ENCODE measurements around the gene ERVK3-1. TPM values are rescaled to one million over a fixed set of nuclear protein-coding genes. Genes with fewer than 3 reads are reported as not detected.
"Not testable (repeated sequence)": the region's sequence is repeated elsewhere in the genome, so short reads cannot be mapped to it uniquely, and the experiment has no call there.

ERVK3-1 gene
- total and polyA plus RNA-seq, 4 experiments from 2014 or later = 59.3 to 76.6 (median 73.1) TPM

DNA sequence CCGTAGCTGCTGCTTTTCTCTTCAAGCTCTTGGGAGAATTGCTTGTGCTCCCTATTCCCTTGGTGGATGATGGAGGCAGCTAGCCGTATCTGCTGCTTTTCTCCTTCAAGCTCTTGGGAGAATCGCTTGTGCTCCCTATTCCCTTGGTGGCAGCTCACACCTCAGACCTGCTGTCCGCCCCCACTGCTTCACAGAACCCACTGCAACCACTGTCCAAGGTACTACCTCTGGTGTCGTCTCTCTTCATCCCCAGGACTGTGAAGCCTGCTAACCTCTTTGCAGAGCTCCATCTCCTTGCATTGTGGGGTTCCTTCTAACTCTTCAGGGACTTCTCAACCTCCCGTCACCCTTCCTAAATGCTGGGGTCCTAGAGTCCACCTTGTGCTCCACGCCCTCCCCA is 4.6 kb upstream of the ERVK3-1 start:
- no peak overlapping the region for H3K27ac ChIP-seq (ENCODE audit: low read depth, low read length)
- no peak overlapping the region for H3K4me3 ChIP-seq (ENCODE audit: low read length in 2 of 2)
- peaks cover 0 to 7% (median 3%) of the 10 kb centered on the region in 8 donors for H3K9me3 Mint-ChIP-seq
- H3K4me1 Mint-ChIP-seq = peaks cover 10 to 15% (median 14%) of the 10 kb centered on the region in 4 donors
- H3K36me3 Mint-ChIP-seq = peaks cover 35 to 36% of the 10 kb centered on the region in 2 donors
- POLR2A ChIA-PET (ENCODE audit: partially characterized antibody) = no interaction called here
- no peaks in the 10 kb centered on the region for H3K27me3 ChIP-seq (ENCODE audit: insufficient read depth, low read length)
- H3K4me1 ChIP-seq (ENCODE audit: insufficient read depth, low read length) = peaks cover 8% of the 10 kb centered on the region
- peaks cover 0 to under 1% of the 10 kb centered on the region in 2 donors for H3K9me3 ChIP-seq (ENCODE audit: control insufficient read depth in 1 of 2, low read length in 2 of 2)
- no peak overlapping the region for H3K27ac Mint-ChIP-seq
- no peaks in the 10 kb centered on the region for H3K27me3 Mint-ChIP-seq
- no peak for DNase-seq
- CTCF ChIA-PET (ENCODE audit: partially characterized antibody) = no interaction called here
- H3K36me3 ChIP-seq (ENCODE audit: insufficient read depth, low read length) = no peaks in the 10 kb centered on the region
- H3K4me3 Mint-ChIP-seq = no peak overlapping the region
- intact Hi-C loops (cut with micrococcal nuclease) = no loop called here

DNA sequence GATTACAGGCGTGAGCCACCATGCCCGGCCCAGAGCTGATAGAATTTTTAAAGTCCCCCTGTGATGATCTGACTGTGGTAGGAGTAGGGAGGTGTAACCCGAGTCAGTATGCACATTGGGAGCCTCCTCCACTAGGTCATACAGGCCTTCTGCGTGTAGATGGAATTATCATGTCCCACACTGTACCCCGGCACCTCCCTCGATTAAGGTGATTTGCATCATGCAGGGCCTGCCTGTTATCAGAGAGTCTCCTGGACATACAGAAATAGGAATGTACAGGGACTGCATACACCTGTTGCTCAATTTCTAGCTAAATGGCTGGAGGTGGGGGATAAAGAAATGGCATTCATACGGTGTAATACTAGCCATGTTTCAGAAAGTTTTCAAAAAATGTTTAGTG is 922 bp upstream of the ERVK3-1 start:
- no peak for DNase-seq
- H3K27me3 ChIP-seq (ENCODE audit: insufficient read depth, low read length) = no peaks in the 10 kb centered on the region
- peak overlapping the region in 6 of 8 donors; percentile 97 to 100 (median 100) for H3K4me3 Mint-ChIP-seq
- H3K27ac ChIP-seq (ENCODE audit: low read depth, low read length) = peak overlapping the region; percentile 95
- peaks cover 10% of the 10 kb centered on the region for H3K36me3 ChIP-seq (ENCODE audit: insufficient read depth, low read length)
- H3K4me3 ChIP-seq (ENCODE audit: low read length in 2 of 2) = no peak overlapping the region
- POLR2A ChIA-PET (ENCODE audit: partially characterized antibody) = interaction anchor here (0.7 to 3.5 kb wide), 8 partner anchors 26 to 216 kb away, joined by 3 to 26 read pairs (median 6); partner anchors contain the start of genes ZBTB45, ZNF274, ZNF497 and ZNF544
- H3K4me1 Mint-ChIP-seq = peaks cover 32 to 50% (median 41%) of the 10 kb centered on the region in 4 donors
- peaks cover 31% of the 10 kb centered on the region for H3K4me1 ChIP-seq (ENCODE audit: insufficient read depth, low read length)
- peaks cover 54 to 57% of the 10 kb centered on the region in 2 donors for H3K36me3 Mint-ChIP-seq
- peaks cover 0 to 3% (median 0%) of the 10 kb centered on the region in 8 donors for H3K9me3 Mint-ChIP-seq
- intact Hi-C loops (cut with micrococcal nuclease) = no loop called here
- peak overlapping the region; percentile 97 to 100 (median 99) for H3K27ac Mint-ChIP-seq
- CTCF ChIA-PET (ENCODE audit: partially characterized antibody) = interaction anchor here (1.3 kb wide), 1 partner anchor 216 kb away, joined by 3 read pairs; no protein-coding TSS in a partner anchor
- no peaks in the 10 kb centered on the region for H3K9me3 ChIP-seq (ENCODE audit: control insufficient read depth in 1 of 2, low read length in 2 of 2)
- no peaks in the 10 kb centered on the region for H3K27me3 Mint-ChIP-seq

DNA sequence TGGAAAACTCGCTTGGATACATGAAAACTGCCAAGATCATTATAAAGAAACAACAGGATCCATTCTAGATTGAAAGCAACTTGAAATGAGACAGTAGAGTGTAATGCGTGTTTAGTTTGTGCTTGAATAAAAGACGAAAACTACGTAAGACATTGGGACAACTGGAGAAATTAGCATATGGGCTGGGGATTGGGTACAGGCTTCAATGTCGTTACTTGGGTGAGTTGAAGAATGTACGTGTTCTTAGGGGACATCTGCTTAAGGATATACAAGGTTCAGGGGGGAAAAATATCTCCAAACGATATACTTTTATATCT is 471 bp upstream of the ERVK3-1 start:
- peak overlapping the region; percentile 54 to 83 for H3K4me3 ChIP-seq (ENCODE audit: low read length in 2 of 2)
- H3K27ac ChIP-seq (ENCODE audit: low read depth, low read length) = peak overlapping the region; percentile 95
- CTCF ChIA-PET (ENCODE audit: partially characterized antibody) = interaction anchor here (1.3 kb wide), 1 partner anchor 215 kb away, joined by 3 read pairs; no protein-coding TSS in a partner anchor
- Mint-ChIP-seq H3K4me1 (peaks cover 35 to 55% (median 45%) of the 10 kb centered on the region in 4 donors), H3K36me3 (peaks cover 57 to 60% of the 10 kb centered on the region in 2 donors), H3K9me3 (peaks cover 0 to 3% (median 0%) of the 10 kb centered on the region in 8 donors), H3K27ac (peak overlapping the region; percentile 97 to 100 (median 99)), H3K27me3 (no peaks in the 10 kb centered on the region), H3K4me3 (peak overlapping the region; percentile 97 to 100 (median 100))
- H3K4me1 ChIP-seq (ENCODE audit: insufficient read depth, low read length) = peaks cover 31% of the 10 kb centered on the region
- DNase-seq = peak in 1 of 5 donors; percentile 2
- POLR2A ChIA-PET (ENCODE audit: partially characterized antibody) = interaction anchor here (0.6 to 3.5 kb wide), 16 partner anchors 12 to 250 kb away, joined by 3 to 26 read pairs (median 6); partner anchors contain the start of genes CHMP2A, ZBTB45, ZNF132 and ZNF274
- no peaks in the 10 kb centered on the region for H3K9me3 ChIP-seq (ENCODE audit: control insufficient read depth in 1 of 2, low read length in 2 of 2)
- intact Hi-C loops (cut with micrococcal nuclease) = loop anchor here (1.0 to 5.0 kb wide), 13 partner anchors 22 to 1912 kb away; partner anchors contain the start of genes RPS5, ZNF274, ZNF324B and ZNF446
- H3K27me3 ChIP-seq (ENCODE audit: insufficient read depth, low read length) = no peaks in the 10 kb centered on the region
- H3K36me3 ChIP-seq (ENCODE audit: insufficient read depth, low read length) = peaks cover 14% of the 10 kb centered on the region

DNA sequence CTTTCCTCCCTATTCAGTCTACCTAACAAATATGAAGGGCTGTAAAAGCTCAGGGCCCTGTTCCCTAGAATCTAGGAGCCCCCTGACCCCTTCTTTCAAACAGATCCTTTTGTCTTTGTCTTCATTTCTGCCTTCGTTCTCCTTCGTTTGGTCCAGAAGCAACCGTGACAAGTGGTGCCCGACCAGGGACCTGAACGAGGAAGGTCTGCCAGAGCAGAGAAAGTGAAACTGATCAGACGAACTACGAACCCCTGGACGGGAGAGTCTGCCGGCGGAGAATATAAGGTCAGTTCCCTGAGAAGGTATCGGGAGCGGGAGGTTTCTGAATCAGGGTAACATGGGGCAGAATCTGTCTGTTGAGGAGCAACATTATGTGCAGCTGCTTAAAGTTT is 751 bp downstream of the ERVK3-1 start:
- ChIA-PET POLR2A (ENCODE audit: partially characterized antibody) (interaction anchor here (0.7 to 3.5 kb wide), 10 partner anchors 11 to 169 kb away, joined by 3 to 26 read pairs (median 4); partner anchors contain the start of genes ZNF274, ZNF497, ZNF8 and ZSCAN22), CTCF (ENCODE audit: partially characterized antibody) (interaction anchor here (1.1 to 1.7 kb wide), 3 partner anchors 77 to 214 kb away, joined by 3 to 7 read pairs (median 3); partner anchors contain the start of gene ZNF544)
- Histone ChIP-seq H3K27me3 (ENCODE audit: insufficient read depth, low read length) (no peaks in the 10 kb centered on the region), H3K27ac (ENCODE audit: low read depth, low read length) (peak overlapping the region; percentile 95), H3K9me3 (ENCODE audit: control insufficient read depth in 1 of 2, low read length in 2 of 2) (no peaks in the 10 kb centered on the region), H3K36me3 (ENCODE audit: insufficient read depth, low read length) (peaks cover 16% of the 10 kb centered on the region), H3K4me3 (ENCODE audit: low read length in 2 of 2) (peak overlapping the region; percentile 50 to 83), H3K4me1 (ENCODE audit: insufficient read depth, low read length) (peaks cover 31% of the 10 kb centered on the region)
- Mint-ChIP-seq H3K27ac (peak overlapping the region; percentile 97 to 100 (median 99)), H3K36me3 (peaks cover 54 to 59% of the 10 kb centered on the region in 2 donors), H3K27me3 (no peaks in the 10 kb centered on the region), H3K4me3 (peak overlapping the region; percentile 97 to 100 (median 100)), H3K4me1 (peaks cover 34 to 60% (median 45%) of the 10 kb centered on the region in 4 donors), H3K9me3 (peaks cover 0 to 3% (median 0%) of the 10 kb centered on the region in 8 donors)
- DNase-seq = peak in 2 of 5 donors; percentile 18 to 40
- intact Hi-C loops (cut with micrococcal nuclease) = loop anchor here (1.0 to 5.0 kb wide), 13 partner anchors 20 to 1914 kb away; partner anchors contain the start of genes RPS5, ZNF274, ZNF324B and ZNF446

DNA sequence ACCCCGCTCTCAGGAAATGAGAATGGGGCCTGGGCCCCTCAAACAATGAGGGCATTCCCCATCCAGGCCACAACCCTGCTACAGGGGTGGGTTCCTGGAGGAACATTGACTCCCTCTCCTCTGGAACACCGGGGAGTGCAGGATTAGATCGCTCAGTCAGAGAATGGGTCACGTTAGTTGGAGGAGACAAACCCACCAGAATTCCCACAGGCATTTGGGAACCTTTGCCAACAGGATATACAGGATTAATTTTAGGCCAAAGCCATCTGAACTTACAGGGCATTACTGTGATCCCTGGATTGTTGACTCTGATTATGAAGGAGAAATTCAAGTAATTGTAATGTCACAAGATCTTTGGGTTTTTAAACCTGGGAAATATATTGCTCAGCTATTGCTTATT is 2.6 kb downstream of the ERVK3-1 start:
- Mint-ChIP-seq H3K9me3 (peaks cover 0 to 3% (median 0%) of the 10 kb centered on the region in 8 donors), H3K4me1 (peaks cover 34 to 63% (median 50%) of the 10 kb centered on the region in 4 donors), H3K27ac (peak overlapping the region in 5 of 7 donors; percentile 17 to 65 (median 57)), H3K36me3 (peaks cover 61 to 71% of the 10 kb centered on the region in 2 donors), H3K27me3 (no peaks in the 10 kb centered on the region), H3K4me3 (peak overlapping the region in 4 of 8 donors; percentile 17 to 49 (median 30))
- Histone ChIP-seq H3K9me3 (ENCODE audit: control insufficient read depth in 1 of 2, low read length in 2 of 2) (no peaks in the 10 kb centered on the region), H3K27ac (ENCODE audit: low read depth, low read length) (no peak overlapping the region), H3K4me1 (ENCODE audit: insufficient read depth, low read length) (peaks cover 31% of the 10 kb centered on the region), H3K4me3 (ENCODE audit: low read length in 2 of 2) (no peak overlapping the region), H3K36me3 (ENCODE audit: insufficient read depth, low read length) (peaks cover 28% of the 10 kb centered on the region), H3K27me3 (ENCODE audit: insufficient read depth, low read length) (no peaks in the 10 kb centered on the region)
- CTCF ChIA-PET (ENCODE audit: partially characterized antibody) = interaction anchor here (0.6 to 1.3 kb wide), 2 partner anchors 73 to 118 kb away, joined by 3 to 4 read pairs; partner anchors contain the start of gene ZNF837
- intact Hi-C loops (cut with micrococcal nuclease) = loop anchor here (5.0 kb wide), 1 partner anchor 1915 kb away; the partner anchor contains the start of gene ZNF582
- DNase-seq = no peak
- POLR2A ChIA-PET (ENCODE audit: partially characterized antibody) = interaction anchor here (1.1 to 3.5 kb wide), 2 partner anchors 19 to 56 kb away, joined by 3 to 26 read pairs; partner anchors contain the start of genes ZNF497 and ZSCAN22

DNA sequence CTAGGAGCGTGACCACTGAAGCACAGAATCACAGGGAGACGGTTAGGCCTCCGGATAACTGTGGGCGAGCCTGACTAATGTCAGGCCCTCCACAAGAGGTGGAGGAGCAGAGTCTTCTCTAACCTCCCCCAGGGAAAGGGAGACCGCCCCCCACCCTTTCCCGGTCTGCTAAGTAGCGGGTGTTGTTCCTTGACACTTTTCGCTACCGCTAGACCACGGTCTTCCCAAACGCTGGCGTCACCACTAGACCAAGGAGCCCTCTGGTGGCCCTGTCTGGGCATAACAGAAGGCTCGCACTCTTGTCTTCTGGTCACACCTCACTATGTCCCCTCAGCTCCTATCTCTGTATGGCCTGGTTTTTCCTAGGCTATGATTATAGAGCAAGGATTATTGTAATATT is 5.5 kb downstream of the ERVK3-1 start:
- not testable (repeated sequence) for H3K27me3 Mint-ChIP-seq; H3K27ac Mint-ChIP-seq; H3K27me3 ChIP-seq (ENCODE audit: insufficient read depth, low read length); H3K4me3 Mint-ChIP-seq; H3K27ac ChIP-seq (ENCODE audit: low read depth, low read length); H3K4me3 ChIP-seq (ENCODE audit: low read length in 2 of 2); H3K9me3 Mint-ChIP-seq; H3K9me3 ChIP-seq (ENCODE audit: control insufficient read depth in 1 of 2, low read length in 2 of 2)
- ChIA-PET CTCF (ENCODE audit: partially characterized antibody) (interaction anchor here (0.7 kb wide), 1 partner anchor 83 kb away, joined by 7 read pairs; no protein-coding TSS in a partner anchor), POLR2A (ENCODE audit: partially characterized antibody) (interaction anchor here (1.9 kb wide), 1 partner anchor 52 kb away, joined by 7 read pairs; the partner anchor contains the start of gene ZNF497)
- intact Hi-C loops (cut with micrococcal nuclease) = loop anchor here (2.0 kb wide), 1 partner anchor 92 kb away; no protein-coding TSS in a partner anchor
- Histone ChIP-seq H3K4me1 (ENCODE audit: insufficient read depth, low read length) (peaks cover 22% of the 10 kb centered on the region), H3K36me3 (ENCODE audit: insufficient read depth, low read length) (peaks cover 51% of the 10 kb centered on the region)
- peaks cover 80 to 84% of the 10 kb centered on the region in 2 donors for H3K36me3 Mint-ChIP-seq
- H3K4me1 Mint-ChIP-seq = peaks cover 26 to 48% (median 37%) of the 10 kb centered on the region in 4 donors
- DNase-seq = peak in 1 of 5 donors; percentile 10
